PFSK-1 (cell line): ENCODE results near the gene DPY19L3.

Experiments
- FOXP2 ChIP-seq: optimal IDR thresholded peaks from 2 replicates; pipeline ENCODE3; 2011; ENCODE audit warnings: borderline replicate concordance, control low read depth, inconsistent platforms; ENCODE audit not compliant: insufficient read depth; ENCODE audit errors: extremely low read length, extremely low read depth
- POLR2AphosphoS5 ChIP-seq: IDR thresholded peaks from 2 replicates; pipeline ENCODE4 v1.6.1; 2012; ENCODE audit warnings: low read depth, mild to moderate bottlenecking, control low read depth, low read length, moderate library complexity
- REST ChIP-seq, 2 experiments: IDR thresholded peaks; 2 replicates each; pipeline versions ENCODE4 v1.6.1 to v1.8.0; 2011 to 2012; ENCODE audit warnings: low read depth in 2 of 2, low read length in 2 of 2, control low read depth in 1 of 2, inconsistent platforms in 1 of 2, mild to moderate bottlenecking in 1 of 2, moderate library complexity in 1 of 2; ENCODE audit not compliant: insufficient read depth in 1 of 2
- SIN3A ChIP-seq: IDR thresholded peaks from 2 replicates; pipeline ENCODE4 v1.6.1; 2012; ENCODE audit warnings: mild to moderate bottlenecking, low read length, moderate library complexity, borderline replicate concordance; ENCODE audit not compliant: insufficient read depth
- TAF1 ChIP-seq: IDR thresholded peaks from 2 replicates; pipeline ENCODE4 v1.6.1; 2012; ENCODE audit warnings: low read length, control low read depth, borderline replicate concordance; ENCODE audit not compliant: insufficient read depth

The DPY19L3 gene

GRCh38 chr19:32475141-32476031 is 69.8 kb downstream of the DPY19L3 start:
- no peak for TF ChIP-seq REST (IDR thresholded peaks at IDR 0.05; ENCODE audit: insufficient read depth in 1 of 2, low read depth in 2 of 2, low read length in 2 of 2)
- no peak for TF ChIP-seq SIN3A
- no peak for TF ChIP-seq FOXP2
- TF ChIP-seq POLR2AphosphoS5, result no peak
- TF ChIP-seq TAF1, result no peak

- no peak for TF ChIP-seq TAF1
- no peak for TF ChIP-seq SIN3A
- no peak for TF ChIP-seq POLR2AphosphoS5
- no peak for TF ChIP-seq REST (IDR thresholded peaks at IDR 0.05; ENCODE audit: insufficient read depth in 1 of 2, low read depth in 2 of 2, low read length in 2 of 2)
- TF ChIP-seq FOXP2, result no peak
Observed at GRCh38 chr19:32476032-32476350, 70.4 kb downstream of the DPY19L3 start.

- no peak for TF ChIP-seq TAF1
- no peak for TF ChIP-seq POLR2AphosphoS5
- no peak for TF ChIP-seq FOXP2
- no peak for TF ChIP-seq SIN3A
- TF ChIP-seq REST (IDR thresholded peaks at IDR 0.05; ENCODE audit: insufficient read depth in 1 of 2, low read depth in 2 of 2, low read length in 2 of 2), result no peak
Observed at GRCh38 chr19:32480321-32480720, 74.8 kb downstream of the DPY19L3 start.

GRCh38 chr19:32483574-32483973 is 78.0 kb downstream of the DPY19L3 start:
- TF ChIP-seq FOXP2 (no peak), POLR2AphosphoS5 (no peak), TAF1 (no peak), SIN3A (no peak), REST (IDR thresholded peaks at IDR 0.05; ENCODE audit: insufficient read depth in 1 of 2, low read depth in 2 of 2, low read length in 2 of 2) (no peak)
